CD4-positive, alpha-beta T cell (primary cell): ENCODE data around the gene LAMA1. TPM values are rescaled to one million over a fixed set of nuclear protein-coding genes. Genes with fewer than 3 reads are reported as not detected.

Source experiments
- ATAC-seq: fragments of 200-7000 bp; cut with Tn5 transposase; one replicate; pipeline ENCODE4 v1.10.0; 2022; ENCODE audit warnings: mild to moderate bottlenecking; ENCODE audit not compliant: poor library complexity
- CTCF ChIA-PET: fragments of 350-600 bp; sonication (Branson Sonifier 250); formaldehyde crosslinking; loops from one replicate; lab custom pipeline; 2021; ENCODE audit warnings: antibody characterized with exemption, inconsistent platforms; lab: Charles Lee
- POLR2A ChIA-PET: fragments of 350-600 bp; sonication (Branson Sonifier 250); formaldehyde crosslinking; loops from one replicate; lab custom pipeline; 2021; ENCODE audit warnings: antibody characterized with exemption, inconsistent platforms; lab: Charles Lee
- DNase-seq, 14 experiments: peaks; one replicate each; pipeline ENCODE4 v3.0.0-alpha.2; 2013 to 2020; ENCODE audit warnings: mixed read lengths in 2 of 14
- H3K27ac ChIP-seq, 2 donors: one replicate each; pipeline versions ENCODE4 v1.5.1 to v1.7.0; 2013; ENCODE audit warnings: low read length in 2 of 2, low read depth in 1 of 2, mild to moderate bottlenecking in 1 of 2
- H3K27me3 ChIP-seq, 2 experiments: 1 replicate in 1 of 2; 2 replicates in 1 of 2; pipeline versions ENCODE4 v1.6.1 to v1.7.0; 2013; ENCODE audit warnings: low read length in 2 of 2, control low read depth in 1 of 2, mild to moderate bottlenecking in 1 of 2, moderate library complexity in 1 of 2; ENCODE audit not compliant: insufficient read depth in 2 of 2, control insufficient read depth in 1 of 2
- H3K36me3 ChIP-seq: one replicate; pipeline ENCODE4 v1.6.1; 2013; ENCODE audit warnings: low read length, control low read depth; ENCODE audit not compliant: insufficient read depth
- H3K4me1 ChIP-seq: one replicate; pipeline ENCODE4 v1.6.1; 2013; ENCODE audit warnings: low read length, control low read depth; ENCODE audit not compliant: insufficient read depth
- H3K4me3 ChIP-seq: one replicate; pipeline ENCODE4 v1.5.1; 2013; ENCODE audit warnings: mild to moderate bottlenecking, low read length, moderate library complexity
- H3K9me3 ChIP-seq, 2 experiments: 1 replicate in 1 of 2; 2 replicates in 1 of 2; pipeline versions ENCODE4 v1.6.1 to v1.7.0; 2013; ENCODE audit warnings: low read length in 2 of 2, mild to moderate bottlenecking in 2 of 2, control low read depth in 1 of 2, moderate library complexity in 1 of 2; ENCODE audit not compliant: control insufficient read depth in 1 of 2, insufficient read depth in 1 of 2
- H3K27ac Mint-ChIP-seq: one replicate; pipeline ENCODE4 v1.8.0; 2020; ENCODE audit warnings: mixed read lengths
- H3K27me3 Mint-ChIP-seq: one replicate; pipeline ENCODE4 v1.8.0; 2021; ENCODE audit warnings: mixed read lengths
- H3K36me3 Mint-ChIP-seq: one replicate; pipeline ENCODE4 v1.8.0; 2021; ENCODE audit warnings: low read depth, mixed read lengths
- H3K4me1 Mint-ChIP-seq: one replicate; pipeline ENCODE4 v1.8.0; 2021; ENCODE audit warnings: low read depth, mixed read lengths
- H3K4me3 Mint-ChIP-seq: one replicate; pipeline ENCODE4 v1.8.0; 2020; ENCODE audit warnings: mild to moderate bottlenecking, mixed read lengths
- H3K9me3 Mint-ChIP-seq: one replicate; pipeline ENCODE4 v1.8.0; 2020; ENCODE audit warnings: mixed read lengths
- intact Hi-C, 2 experiments: fragments of 100-400 bp; cut with DNase I in 1 of 2; cut with micrococcal nuclease in 1 of 2; formaldehyde crosslinking; loops; one replicate each; pipeline versions ENCODE4 v1.15.1 to v1.9.0; 2023 to 2025; cut with DNase I, micrococcal nuclease
- total RNA-seq, 174 experiments: library from RNA in 2 of 174; stranded (reverse) in 2 of 174; gene quantifications; one replicate each; pipeline ENCODE4 v1.2.3 and lab custom pipeline; 2021 to 2026
- TF ChIP-seq, protein P1 (sequence below): fragments of 200-600 bp; IDR thresholded peaks from one replicate; pipeline ENCODE4 v1.8.0; 2022; ENCODE audit warnings: antibody characterized with exemption, mild to moderate bottlenecking

LAMA1 gene
- total RNA-seq, 2 experiments from 2014 or later, result not detected

DNA sequence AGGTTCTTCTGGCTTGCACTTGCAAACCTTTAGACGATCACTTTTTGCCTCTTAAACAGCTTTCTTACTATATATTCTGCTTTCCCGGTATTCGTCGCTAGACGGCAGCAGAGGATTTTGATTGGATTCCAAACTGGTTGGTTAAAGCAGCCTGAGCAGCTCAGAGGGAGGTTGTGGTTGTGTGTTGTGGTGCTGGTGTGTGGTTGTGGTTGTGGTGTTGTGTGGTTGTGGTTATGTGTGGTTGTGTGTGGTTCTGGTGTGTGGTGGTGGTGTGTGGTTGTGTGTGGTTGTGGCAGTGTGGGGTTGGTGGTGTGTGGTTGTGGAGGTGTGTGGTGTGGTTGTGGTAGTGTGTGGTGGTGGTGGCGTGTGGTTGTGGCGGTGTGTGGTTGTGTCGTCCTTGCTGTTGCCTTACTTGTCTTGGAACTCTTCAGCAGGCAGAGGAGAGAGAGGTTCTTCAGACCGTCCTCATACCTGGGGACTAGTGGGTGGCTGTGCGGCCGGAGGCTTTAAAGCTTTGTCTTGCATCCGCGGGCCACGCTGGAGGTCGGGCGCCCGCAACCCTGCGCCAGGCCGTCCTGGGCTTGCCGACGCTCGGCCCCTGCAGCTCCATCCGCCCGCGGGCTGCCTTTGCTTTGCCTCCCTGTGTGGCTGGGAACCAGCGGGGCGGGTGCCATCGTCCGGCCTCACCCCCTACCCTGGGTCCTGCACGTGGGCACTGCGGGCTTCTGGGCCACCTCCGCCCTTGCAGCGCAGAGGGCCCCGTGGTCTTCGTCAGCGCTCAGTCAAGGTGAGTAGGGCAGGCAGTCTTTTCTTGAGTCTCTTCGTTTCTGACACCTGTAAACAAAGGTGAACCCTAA lies 197.3 kb downstream of the LAMA1 start:
- TF ChIP-seq, protein P1, sequence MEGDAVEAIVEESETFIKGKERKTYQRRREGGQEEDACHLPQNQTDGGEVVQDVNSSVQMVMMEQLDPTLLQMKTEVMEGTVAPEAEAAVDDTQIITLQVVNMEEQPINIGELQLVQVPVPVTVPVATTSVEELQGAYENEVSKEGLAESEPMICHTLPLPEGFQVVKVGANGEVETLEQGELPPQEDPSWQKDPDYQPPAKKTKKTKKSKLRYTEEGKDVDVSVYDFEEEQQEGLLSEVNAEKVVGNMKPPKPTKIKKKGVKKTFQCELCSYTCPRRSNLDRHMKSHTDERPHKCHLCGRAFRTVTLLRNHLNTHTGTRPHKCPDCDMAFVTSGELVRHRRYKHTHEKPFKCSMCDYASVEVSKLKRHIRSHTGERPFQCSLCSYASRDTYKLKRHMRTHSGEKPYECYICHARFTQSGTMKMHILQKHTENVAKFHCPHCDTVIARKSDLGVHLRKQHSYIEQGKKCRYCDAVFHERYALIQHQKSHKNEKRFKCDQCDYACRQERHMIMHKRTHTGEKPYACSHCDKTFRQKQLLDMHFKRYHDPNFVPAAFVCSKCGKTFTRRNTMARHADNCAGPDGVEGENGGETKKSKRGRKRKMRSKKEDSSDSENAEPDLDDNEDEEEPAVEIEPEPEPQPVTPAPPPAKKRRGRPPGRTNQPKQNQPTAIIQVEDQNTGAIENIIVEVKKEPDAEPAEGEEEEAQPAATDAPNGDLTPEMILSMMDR, result no peak
- H3K27ac ChIP-seq, result no peak overlapping the region
- no peak overlapping the region for H3K4me3 Mint-ChIP-seq
- H3K4me3 ChIP-seq, result no peak overlapping the region
- no peak overlapping the region for H3K27ac Mint-ChIP-seq
- H3K27me3 Mint-ChIP-seq, result peaks cover 4% of the 10 kb centered on the region
- ATAC-seq (no peak), DNase-seq (no peak)
- no peaks in the 10 kb centered on the region for H3K36me3 Mint-ChIP-seq
- H3K36me3 ChIP-seq, result no peaks in the 10 kb centered on the region
- H3K9me3 Mint-ChIP-seq, result peaks cover 5% of the 10 kb centered on the region
- no peaks in the 10 kb centered on the region for H3K27me3 ChIP-seq
- ChIA-PET POLR2A (no interaction called here), CTCF (no interaction called here)
- no peaks in the 10 kb centered on the region for H3K4me1 ChIP-seq
- H3K9me3 ChIP-seq, result peaks cover 0 to 10% of the 10 kb centered on the region in 2 experiments
- H3K4me1 Mint-ChIP-seq, result no peaks in the 10 kb centered on the region
- intact Hi-C loops, result loop anchor here in 1 of 2 experiments (2.0 kb wide), 1 partner anchor 36 kb away; no protein-coding TSS in a partner anchor

DNA sequence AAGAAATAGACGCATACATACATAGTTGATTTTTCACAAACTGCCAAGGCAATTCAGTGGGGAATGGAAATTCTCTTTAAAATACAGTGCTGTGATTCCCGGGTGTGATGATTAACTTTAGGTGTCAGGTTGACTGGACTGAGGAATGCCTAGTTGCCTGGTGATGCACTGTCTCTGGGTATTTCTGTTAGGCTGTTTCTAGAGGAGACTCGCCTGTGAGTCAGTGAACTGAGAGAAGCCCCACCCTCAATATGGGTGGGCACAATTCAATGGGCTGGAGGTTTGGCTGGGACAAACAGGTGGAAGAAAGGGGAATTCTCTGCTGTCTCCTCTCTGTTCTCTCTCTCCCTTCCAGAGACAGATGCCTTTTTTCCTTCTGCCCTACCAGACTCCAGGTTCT lies 200.5 kb downstream of the LAMA1 start:
- Histone ChIP-seq H3K27me3 (no peaks in the 10 kb centered on the region), H3K27ac (no peak overlapping the region), H3K9me3 (peaks cover 0 to 10% of the 10 kb centered on the region in 2 experiments), H3K36me3 (no peaks in the 10 kb centered on the region), H3K4me1 (no peaks in the 10 kb centered on the region), H3K4me3 (no peak overlapping the region)
- ChIA-PET CTCF (no interaction called here), POLR2A (no interaction called here)
- Mint-ChIP-seq H3K4me1 (no peaks in the 10 kb centered on the region), H3K27ac (no peak overlapping the region), H3K36me3 (no peaks in the 10 kb centered on the region), H3K9me3 (peaks cover 5% of the 10 kb centered on the region), H3K4me3 (no peak overlapping the region), H3K27me3 (no peaks in the 10 kb centered on the region)
- no peak for DNase-seq
- ATAC-seq, result no peak
- intact Hi-C loops, result no loop called here
- TF ChIP-seq, protein P1, result no peak

DNA sequence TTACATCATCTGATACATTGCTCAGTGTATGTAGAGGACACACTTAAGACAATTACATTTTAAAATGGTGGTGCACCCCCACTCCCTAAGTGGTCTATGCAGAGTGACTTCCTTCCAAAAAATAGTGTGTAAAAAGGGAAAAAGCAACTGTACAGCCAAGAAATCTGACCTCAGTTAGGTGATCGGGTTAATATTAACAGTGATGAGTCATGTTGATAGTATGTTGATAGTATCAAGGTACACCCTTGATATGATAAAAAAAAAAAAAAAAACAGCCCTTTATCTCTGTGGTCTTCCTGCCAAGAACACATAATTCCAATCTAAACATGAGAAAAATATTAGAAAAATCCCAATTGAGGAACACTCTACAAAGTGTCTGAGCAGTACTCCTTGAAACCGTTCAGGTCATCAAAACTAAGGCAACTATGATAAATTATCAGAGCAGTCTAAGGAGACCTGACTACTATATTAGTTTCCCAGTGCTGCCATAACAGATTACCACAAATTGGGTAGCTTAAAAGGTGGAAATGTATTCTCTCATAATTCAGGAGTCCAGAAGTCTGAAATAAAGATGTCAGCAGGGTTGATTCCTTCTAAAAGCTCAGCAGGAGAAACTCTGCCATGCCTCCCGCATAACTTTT lies 216.2 kb downstream of the LAMA1 start:
- intact Hi-C loops, result no loop called here
- H3K36me3 ChIP-seq, result no peaks in the 10 kb centered on the region
- no peak overlapping the region for H3K4me3 ChIP-seq
- DNase-seq (no peak), ATAC-seq (no peak)
- CTCF ChIA-PET, result no interaction called here
- POLR2A ChIA-PET, result no interaction called here
- Mint-ChIP-seq H3K9me3 (peaks cover 17% of the 10 kb centered on the region), H3K36me3 (no peaks in the 10 kb centered on the region), H3K4me3 (no peak overlapping the region), H3K27me3 (no peaks in the 10 kb centered on the region), H3K27ac (no peak overlapping the region), H3K4me1 (no peaks in the 10 kb centered on the region)
- H3K9me3 ChIP-seq, result peaks cover 3 to 9% of the 10 kb centered on the region in 2 experiments
- no peaks in the 10 kb centered on the region for H3K27me3 ChIP-seq
- no peak overlapping the region for H3K27ac ChIP-seq
- TF ChIP-seq, protein P1, result no peak
- no peaks in the 10 kb centered on the region for H3K4me1 ChIP-seq
